HG02642 (cell line): ENCODE data around the gene CAST.
"Not testable (repeated sequence)": the region's sequence is repeated elsewhere in the genome, so short reads cannot be mapped to it uniquely, and the experiment has no call there.

Source experiments
- ATAC-seq: cut with Tn5 transposase; IDR thresholded peaks from one replicate; pipeline ENCODE4 v1.9.1; 2021; ENCODE audit warnings: mild to moderate bottlenecking; ENCODE audit not compliant: unreplicated experiment, poor library complexity

The CAST gene, protein sequence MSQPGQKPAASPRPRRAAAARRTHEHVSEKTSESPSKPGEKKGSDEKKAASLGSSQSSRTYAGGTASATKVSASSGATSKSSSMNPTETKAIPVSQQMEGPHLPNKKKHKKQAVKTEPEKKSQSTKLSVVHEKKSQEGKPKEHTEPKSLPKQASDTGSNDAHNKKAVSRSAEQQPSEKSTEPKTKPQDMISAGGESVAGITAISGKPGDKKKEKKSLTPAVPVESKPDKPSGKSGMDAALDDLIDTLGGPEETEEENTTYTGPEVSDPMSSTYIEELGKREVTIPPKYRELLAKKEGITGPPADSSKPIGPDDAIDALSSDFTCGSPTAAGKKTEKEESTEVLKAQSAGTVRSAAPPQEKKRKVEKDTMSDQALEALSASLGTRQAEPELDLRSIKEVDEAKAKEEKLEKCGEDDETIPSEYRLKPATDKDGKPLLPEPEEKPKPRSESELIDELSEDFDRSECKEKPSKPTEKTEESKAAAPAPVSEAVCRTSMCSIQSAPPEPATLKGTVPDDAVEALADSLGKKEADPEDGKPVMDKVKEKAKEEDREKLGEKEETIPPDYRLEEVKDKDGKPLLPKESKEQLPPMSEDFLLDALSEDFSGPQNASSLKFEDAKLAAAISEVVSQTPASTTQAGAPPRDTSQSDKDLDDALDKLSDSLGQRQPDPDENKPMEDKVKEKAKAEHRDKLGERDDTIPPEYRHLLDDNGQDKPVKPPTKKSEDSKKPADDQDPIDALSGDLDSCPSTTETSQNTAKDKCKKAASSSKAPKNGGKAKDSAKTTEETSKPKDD

DNA sequence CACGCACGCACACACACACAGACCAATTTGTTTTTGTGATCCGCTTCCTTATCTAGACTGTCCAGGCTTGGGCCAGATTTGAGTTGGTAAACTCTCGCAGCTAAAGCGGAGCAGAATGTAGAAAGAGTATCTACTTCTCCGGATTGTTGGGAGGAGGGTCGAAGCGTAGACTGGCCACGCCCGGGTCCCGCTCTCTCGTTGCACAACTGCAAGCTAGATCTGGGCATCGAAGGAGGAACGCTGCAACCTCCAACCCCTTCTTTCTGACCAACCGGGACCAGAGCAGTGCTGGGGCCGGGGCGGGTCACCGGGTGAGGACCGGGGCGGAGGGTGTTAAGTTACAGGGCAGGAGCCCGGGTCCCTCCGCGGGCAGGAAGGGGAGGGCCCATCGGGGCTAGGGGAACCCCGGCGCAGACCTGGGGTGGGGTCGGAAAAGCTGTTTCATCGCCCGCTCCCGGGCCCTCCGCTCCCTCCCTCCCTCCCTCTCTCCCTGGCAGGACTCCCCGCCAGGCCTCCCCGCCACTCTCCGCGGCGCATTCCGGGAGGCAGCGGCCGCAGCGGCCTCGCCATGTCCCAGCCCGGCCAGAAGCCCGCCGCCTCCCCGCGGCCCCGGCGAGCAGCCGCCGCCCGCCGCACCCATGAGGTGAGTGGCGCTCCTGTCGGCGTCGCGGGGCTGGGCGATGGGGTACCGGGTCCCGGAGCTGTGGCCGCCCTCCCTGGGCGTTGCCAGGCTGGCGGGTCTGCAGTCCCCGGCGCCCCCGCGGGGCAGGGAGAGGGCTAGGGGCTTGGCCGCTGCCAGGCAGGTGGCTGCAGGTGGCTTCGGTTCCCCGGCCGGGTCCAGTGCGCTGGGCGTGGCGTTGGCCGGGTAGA is at the start of gene CAST:
CAST (plus strand) TSS at position 522 of the 870 bp plus-strand sequence; CDS start at position 569, 47 bp downstream.
- peak; percentile 69 for ATAC-seq

DNA sequence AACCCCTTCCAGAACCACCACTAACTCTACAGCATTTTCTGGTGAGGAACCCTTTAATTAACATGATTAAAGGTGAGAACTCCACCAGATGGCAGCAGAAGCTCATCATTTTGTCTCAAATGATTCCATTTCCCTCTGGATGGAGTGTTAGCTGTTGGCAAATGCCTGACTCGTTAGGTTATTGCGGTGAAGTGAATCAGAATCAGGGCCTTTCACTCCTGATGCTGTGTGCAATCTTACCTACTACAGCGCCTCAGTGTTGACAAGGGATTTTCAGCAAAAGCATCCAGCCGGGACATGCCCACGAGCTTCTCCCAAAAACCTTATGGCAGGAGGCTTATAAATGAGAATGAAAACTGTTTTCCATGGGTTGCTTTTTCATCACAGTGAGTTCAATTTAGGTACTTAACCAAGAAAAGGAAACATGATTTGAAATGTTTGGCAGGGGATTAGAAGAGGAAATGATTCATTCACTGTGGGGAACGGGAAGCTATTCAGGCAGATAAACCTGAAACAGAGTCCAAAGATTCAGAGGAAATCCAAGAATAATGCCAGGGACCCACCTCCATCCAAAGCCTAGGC is 48.0 kb upstream of the CAST start:
- peak; percentile 56 for ATAC-seq

DNA sequence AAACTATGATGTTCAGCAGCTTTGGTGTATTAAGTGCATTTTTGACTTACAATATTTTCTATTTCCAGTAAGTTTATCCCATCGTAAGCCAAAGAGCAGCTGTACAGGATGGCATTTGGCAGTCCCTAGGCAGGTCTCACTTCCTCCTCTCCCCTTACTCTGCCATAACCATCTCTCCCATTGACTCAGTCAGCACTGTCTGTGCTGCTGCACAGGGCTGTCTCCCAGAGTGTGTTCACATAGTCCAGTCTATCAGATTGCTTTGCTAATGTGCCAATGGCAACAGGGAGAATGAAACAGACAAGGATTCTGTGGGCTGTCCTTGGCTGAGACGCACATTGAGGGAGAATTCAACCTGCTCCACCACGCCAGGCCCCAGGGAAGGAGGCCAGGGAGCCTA is 47.0 kb upstream of the CAST start:
- no peak for ATAC-seq

DNA sequence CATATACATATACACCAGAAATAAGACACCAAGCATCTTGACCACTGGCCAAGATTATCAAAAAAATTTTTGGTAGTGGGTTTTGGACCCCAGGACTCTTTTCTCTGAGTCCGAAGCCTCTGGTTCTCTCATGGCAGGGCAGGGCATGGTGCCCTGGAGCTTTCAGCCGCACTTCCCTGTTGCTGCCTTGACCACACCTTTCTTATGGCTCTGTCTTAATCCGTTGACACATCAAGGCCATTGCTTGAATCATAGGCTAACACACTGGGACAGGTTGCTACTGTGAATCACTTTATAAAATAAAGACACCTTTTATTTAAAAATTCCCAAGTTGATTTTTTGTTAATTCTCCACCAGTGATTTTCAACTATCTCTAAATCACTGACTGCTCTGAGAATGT is 45.4 kb upstream of the CAST start:
- no peak for ATAC-seq

DNA sequence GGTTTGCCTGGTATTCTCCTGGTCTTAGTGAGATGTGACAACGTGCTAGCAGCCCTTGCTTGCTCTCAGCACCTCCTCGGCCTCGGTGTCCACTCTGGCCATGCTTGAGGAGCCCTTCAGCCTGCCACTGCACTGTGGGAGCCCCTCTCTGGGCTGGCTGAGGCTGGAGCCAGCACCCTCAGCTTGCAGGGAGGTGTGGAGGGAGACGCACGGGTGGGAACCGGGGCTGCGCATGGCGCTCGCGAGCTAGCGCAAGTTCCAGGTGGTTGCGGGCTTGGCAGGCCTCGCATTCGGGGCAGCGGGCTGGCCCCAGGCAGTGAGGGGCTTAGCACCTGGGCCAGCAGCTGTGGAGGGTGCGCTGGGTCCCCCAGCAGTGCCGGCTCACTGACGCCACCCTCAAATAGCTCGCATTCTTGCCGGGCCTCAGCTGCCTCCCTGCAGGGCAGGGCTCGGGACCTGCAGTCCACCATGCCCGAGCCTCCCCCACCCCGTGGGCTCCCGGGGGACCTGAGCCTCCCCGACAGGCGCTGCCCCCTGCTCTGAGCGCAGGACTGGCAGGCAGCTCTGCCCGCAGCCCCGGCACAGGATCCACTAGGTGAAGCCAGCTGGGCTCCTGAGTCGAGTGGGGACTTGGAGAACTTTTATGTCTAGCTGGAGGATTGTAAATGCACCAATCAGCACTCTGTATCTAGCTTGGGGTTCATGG is 43.7 kb upstream of the CAST start:
- not testable (repeated sequence) for ATAC-seq

DNA sequence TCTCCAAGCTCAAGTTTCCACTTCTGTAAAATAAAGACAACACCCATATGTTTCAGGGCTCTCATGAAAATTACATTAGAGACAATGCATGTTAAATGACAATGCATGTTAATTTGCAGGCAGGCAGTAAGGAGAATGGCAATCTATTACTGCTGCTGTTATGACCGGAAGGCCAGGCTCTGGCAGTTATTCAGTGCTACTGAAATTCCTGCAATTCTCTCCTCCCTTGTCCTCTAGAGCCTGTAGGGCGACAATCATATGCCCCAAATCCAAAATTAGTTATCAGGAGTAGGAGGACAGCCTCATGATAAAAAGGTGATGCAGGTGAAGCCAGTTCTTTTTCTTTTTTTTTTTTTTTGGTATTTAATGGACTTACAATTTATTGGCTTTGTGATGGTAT is 42.2 kb upstream of the CAST start:
- no peak for ATAC-seq

DNA sequence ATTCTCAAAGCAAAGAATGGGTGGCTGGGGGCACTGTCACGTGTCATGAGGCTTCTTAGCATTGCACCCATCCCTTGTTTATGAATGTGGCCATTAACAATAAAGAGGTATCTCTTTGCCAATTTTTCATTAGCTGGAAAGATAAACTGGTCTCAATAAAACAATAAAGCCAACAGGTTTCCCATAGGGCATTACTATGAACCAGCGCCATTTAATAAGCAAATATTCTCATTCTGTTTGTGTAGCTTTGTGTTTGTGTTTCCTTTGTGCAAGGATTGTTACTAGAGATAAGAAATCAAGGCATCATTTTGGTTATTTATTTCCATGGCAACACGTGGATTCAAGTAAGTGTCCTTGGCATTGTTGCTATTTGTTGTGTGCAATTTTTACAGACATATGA is 37.6 kb upstream of the CAST start:
- no peak for ATAC-seq

DNA sequence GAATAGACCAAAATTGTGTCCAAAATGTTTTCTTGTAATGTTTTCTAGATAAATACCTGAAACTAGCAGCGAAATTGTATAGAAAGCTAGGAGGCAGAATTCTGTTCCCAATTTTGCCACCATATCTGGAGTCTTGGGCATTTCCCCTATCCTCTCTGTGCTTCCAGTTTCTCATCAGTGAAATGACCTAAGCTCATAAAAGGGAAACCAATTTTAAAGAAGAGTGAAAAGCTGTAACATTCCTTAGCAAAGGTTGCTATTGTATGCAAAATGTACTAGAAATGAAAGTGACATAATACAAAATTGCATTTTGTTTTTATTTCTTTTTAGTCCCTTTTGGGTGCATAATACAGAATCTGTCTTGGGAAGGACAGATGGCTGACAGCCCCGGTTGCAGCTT is 36.8 kb upstream of the CAST start:
- ATAC-seq: no peak

DNA sequence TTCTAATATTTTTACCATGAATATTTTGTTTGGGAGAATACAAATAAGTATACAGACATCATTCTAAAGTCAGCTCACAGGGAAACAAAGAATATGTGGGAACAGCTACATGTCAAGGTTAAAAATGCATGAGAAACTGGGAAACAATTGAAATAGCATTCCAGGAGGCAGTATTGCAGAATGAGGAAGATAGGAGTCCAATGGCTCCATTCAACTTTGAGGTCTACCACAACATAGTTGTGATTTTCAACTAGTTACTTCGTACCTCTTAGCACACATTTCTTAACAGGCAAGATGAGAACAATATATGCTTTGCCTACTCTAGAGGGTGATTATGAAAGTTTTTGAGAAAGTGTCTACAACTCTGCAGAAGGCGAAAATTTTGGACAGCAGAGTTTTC is 35.2 kb upstream of the CAST start:
- no peak for ATAC-seq

DNA sequence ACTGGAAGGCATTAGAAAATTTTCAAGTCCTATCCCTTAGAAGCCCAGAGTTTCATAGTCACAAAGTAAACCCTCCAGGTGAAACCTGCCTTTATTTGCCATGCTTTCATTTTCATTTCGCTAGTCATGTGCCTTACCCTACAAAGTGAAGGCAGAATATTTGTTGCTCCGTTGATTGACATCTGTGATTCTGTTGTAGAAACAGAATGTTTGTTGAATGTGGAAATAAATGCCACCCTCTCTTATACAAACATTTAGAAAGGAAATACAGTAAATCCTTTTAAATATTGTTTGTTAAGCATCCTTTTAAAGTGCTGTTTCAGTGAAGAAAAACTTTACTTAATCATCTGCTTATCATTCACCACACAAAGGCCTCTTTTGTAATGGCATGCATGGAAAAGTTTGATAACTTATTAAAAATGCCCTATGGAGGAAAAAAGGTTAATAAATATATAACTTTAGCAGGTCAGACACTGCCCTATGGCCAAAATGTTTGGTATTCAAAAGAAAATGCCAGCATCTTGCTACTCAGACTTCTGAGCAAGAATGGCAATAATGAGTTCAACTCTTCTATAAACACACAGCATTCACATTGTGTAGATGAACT is 34.3 kb upstream of the CAST start:
- ATAC-seq: no peak

DNA sequence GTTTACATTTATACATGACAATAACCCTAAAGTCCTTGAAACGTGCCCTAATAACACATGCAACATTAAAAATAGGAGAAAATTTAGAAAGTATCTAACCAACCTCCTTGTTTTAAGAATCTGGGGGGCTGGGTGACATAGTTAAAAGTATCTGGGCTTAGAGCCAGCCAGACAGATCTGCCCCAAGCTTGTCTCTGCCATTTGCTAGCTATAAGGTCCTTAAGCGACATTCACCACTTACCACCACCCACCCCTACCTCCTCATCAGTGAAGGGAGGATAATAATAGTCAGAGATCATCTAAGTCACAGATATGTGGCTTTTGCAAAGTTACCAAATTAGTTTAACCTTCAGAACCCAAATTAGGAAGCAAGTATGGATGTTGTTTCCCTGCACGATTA is 33.8 kb upstream of the CAST start:
- no peak for ATAC-seq

DNA sequence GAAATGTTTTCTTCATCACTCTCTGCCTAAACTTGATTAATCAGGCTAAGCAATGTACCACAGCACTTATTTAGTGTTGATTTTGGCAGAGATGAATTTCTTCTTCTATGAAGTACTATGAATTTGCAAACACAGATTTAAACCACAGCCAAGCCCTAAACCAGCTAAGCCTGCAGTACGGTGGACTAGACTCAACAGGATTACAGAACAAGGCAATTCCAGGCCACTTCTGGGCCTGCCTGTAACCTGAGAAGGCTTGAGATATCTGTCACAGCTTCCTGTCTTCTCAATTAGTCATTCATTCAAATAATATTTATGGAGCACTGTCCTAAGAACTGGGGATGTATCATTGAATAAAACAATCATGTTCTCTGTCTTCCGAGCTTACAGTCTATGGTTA is 32.4 kb upstream of the CAST start:
- no peak for ATAC-seq

DNA sequence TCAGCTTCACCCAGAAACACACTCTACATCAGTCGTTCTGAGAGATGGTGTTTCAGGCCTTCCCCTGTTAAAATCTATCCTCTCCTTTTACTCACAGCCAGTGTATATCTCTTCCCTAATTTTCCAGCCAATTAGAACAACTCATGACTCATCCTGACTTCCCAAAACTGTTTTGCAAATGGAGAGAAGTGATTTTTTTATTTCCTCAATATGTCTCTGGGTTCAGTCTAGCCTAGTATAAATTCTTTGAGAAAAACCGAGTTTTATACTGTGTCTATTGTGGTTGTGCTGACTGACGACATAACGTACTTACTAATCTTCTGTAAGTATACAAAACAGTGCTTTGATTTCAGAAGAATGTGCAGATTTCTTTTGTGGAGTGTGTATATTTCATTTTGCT is 28.4 kb upstream of the CAST start:
- no peak for ATAC-seq

DNA sequence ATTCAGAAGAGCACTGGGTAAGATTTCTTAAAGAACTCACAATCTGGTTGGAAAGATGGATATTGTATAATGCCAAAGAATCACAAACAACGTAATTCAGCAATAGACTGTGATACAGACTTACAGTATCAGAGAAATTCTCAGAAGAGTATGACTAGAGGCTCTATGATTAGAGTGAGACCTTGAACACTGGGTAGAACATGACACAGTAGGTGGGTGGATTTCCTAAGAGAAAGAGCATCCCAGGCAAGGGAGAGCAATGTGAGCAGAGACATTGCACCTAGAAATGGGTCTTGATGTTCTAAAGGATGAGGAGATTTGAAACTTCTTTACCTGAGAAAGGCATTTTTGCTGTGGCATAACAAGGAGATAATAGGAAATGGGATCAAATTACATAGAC is 27.3 kb upstream of the CAST start:
- ATAC-seq: no peak

DNA sequence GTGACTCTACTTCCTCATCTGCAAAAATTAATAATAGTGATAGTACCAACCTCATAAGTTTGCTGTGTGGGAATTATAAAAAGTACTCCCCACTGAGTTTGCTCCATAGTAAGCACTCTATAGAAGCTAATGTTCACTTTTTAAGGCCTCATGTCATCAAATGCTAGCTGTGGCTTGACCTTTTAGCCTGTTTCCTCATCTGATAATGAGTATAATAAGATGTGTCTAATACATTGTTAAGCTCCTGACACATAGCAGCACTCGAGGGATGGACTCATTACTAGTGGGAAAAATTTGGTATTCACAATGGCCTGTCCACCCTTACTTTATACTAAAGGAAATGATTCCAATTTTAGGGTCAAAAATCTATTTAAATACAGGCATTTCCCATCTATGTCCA is 26.1 kb upstream of the CAST start:
- ATAC-seq: no peak

DNA sequence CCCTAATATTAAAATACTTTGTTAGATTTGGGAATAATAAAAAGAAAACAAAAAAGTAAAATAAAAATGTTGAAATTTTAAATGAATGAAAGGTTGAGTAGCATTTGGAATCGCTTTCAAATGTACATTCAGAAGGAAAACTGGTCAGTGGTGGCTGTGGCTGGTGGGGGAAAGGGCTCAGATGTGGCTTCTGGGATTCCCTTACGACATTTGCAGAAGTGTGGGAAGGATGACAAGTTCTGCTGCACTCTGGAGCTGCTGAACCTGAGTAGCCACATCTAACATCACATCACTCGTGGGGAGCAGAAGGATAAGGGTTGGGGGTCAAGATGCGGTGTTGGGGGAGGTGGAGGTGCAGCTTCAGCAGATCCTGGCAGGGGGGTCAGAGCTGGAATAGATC is 25.6 kb upstream of the CAST start:
- no peak for ATAC-seq

DNA sequence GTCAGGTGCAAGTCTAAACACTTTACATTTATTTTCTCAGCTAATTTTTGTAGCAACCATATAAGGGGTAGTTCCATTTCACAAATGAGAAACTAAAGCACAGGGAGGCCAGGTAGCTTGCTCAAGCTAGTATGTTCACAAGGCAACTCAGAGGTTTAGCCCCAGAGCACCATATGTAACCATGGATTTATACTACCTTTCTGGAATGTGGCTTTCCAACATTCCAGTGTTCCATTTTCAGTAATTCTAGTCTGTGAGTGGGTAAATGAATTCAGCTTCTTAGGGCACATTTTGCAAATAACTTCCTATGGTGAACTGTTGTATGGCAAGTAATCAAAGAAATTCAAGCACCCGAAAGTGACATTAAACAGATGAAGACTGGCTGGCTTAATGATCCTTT is 25.0 kb upstream of the CAST start:
- no peak for ATAC-seq

DNA sequence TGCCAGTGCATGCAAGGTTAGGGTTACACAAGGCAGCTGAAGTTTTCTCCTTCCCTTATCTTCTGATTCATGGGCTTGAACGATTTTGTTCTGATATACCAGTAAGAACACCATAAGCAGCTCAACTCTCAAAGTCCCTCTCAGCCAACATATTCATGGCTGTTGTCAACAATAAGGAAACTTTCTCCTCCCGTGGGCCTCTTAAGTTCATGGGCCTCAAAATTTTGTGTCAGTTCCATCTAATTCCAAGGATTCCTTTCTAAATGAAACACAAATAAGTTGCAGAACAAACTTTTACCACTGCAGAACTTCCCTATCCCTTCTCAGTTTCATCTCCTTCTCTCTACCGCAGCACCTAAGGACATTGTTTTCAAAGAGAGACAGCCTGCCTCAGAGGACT is 23.6 kb upstream of the CAST start:
- no peak for ATAC-seq

DNA sequence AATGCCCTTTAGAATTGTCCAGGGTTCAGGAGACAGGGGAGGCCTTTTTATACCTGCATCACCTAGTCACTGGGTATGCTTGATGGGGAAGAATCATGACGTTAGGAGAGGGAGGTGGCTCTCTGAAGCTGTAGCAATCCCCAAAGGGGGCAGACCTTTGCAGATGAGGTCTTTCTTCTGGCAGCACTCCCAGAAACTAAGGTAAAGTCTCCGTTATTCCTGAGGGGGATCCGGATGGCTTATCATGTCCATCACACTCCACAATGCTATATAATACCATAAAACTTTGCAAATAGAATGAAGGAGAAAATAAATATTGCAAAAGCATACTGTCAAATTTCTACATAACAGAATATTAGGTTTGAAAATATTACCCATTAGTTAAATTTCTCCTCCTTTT is 21.5 kb upstream of the CAST start:
- ATAC-seq: no peak
